ENCODE results near the gene MFN1.

The MFN1 gene

GRCh38 chr3:179375091-179375999 is 27.8 kb downstream of the MFN1 start:
- Histone ChIP-seq H3K36me3 (replicated peaks) (peaks cover 19% of the 10 kb centered on the region), H3K9me3 (no peaks in the 10 kb centered on the region), H3K27me3 (ENCODE audit: low read depth) (no peaks in the 10 kb centered on the region), H3K4me1 (no peaks in the 10 kb centered on the region), H3K4me3 (no peak overlapping the region)
- no peak for DNase-seq (ENCODE audit: low spot score in 2 of 2)
- in situ Hi-C loops (cut with MboI; ENCODE audit: low sequenced_read_pairs): no loop called here

DNA sequence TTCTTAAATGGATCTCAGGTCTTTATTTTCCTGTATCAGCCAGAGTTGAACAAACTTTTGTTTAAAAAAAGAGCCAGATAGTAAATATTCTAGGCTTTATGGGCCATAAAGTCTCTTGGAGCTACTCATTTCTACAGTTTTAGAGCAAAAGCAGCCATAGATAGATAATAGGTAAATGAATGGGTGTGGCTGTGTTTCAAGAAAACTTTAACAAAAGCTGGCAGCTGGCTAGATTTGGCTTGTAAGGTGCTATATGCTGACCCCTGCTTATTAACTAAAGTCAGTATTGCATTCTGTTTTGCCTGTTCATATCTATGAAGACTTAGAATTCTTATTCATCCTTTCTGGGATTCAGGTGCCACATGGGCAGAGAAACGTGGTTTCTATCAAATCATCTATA is 29.0 kb downstream of the MFN1 start:
- no peak for DNase-seq (ENCODE audit: low spot score in 2 of 2)
- Histone ChIP-seq H3K4me3 (no peak overlapping the region), H3K4me1 (no peaks in the 10 kb centered on the region), H3K27me3 (ENCODE audit: low read depth) (no peaks in the 10 kb centered on the region), H3K36me3 (replicated peaks) (peaks cover 24% of the 10 kb centered on the region), H3K9me3 (no peaks in the 10 kb centered on the region)
- in situ Hi-C loops (cut with MboI; ENCODE audit: low sequenced_read_pairs): no loop called here

GRCh38 chr3:179391906-179392305 is 44.4 kb downstream of the MFN1 start:
- H3K4me3 ChIP-seq: no peak overlapping the region
- H3K27me3 ChIP-seq (ENCODE audit: low read depth): no peaks in the 10 kb centered on the region
- DNase-seq (ENCODE audit: low spot score in 2 of 2): no peak
- no peaks in the 10 kb centered on the region for H3K9me3 ChIP-seq
- peaks cover 5% of the 10 kb centered on the region for H3K36me3 ChIP-seq (replicated peaks)
- peaks cover 10% of the 10 kb centered on the region for H3K4me1 ChIP-seq
- in situ Hi-C loops (cut with MboI; ENCODE audit: low sequenced_read_pairs): no loop called here

DNA sequence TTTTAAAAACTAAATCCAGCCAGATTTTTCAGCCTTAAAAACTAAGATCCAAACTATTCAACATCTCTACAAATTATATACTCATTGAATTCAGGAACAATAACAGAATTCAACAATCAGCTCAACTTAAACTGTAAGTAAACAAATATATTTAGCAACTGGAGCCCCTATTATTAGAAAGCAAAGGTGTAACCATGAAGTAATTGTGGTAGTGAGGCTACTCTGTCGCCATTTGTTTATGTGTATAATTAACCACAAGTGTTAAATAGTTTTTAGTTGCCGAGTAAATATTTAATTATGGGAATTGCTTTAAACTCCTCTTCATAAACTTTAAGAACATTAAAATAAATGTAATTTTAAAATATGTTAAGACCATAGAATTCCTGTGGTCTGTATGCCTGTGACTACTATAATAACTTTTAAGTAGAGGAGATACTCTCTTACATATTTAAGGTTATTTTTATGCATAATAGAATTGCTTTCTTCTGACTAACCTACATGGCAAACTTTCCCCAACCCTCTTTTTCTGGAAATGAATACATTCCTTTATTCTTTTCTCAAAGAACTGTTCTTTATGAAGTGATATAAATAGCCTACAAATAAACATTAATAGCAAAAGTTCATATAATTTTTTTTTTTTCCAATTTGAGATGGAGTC is 51.2 kb downstream of the MFN1 start:
- H3K9me3 ChIP-seq: no peaks in the 10 kb centered on the region
- peaks cover 9% of the 10 kb centered on the region for H3K4me1 ChIP-seq
- DNase-seq (ENCODE audit: low spot score in 2 of 2): no peak
- no peaks in the 10 kb centered on the region for H3K27me3 ChIP-seq (ENCODE audit: low read depth)
- H3K4me3 ChIP-seq: no peak overlapping the region
- peaks cover 14% of the 10 kb centered on the region for H3K36me3 ChIP-seq (replicated peaks)
- in situ Hi-C loops (cut with MboI; ENCODE audit: low sequenced_read_pairs): no loop called here

- no peak overlapping the region for H3K4me3 ChIP-seq
- H3K27me3 ChIP-seq (ENCODE audit: low read depth): no peaks in the 10 kb centered on the region
- H3K4me1 ChIP-seq: peaks cover 9% of the 10 kb centered on the region
- DNase-seq (ENCODE audit: low spot score in 2 of 2): peak in 1 of 2 experiments; percentile 49
- H3K9me3 ChIP-seq: no peaks in the 10 kb centered on the region
- peaks cover 19% of the 10 kb centered on the region for H3K36me3 ChIP-seq (replicated peaks)
- in situ Hi-C loops (cut with MboI; ENCODE audit: low sequenced_read_pairs): no loop called here
These were observed 54.1 kb downstream of the MFN1 start for GRCh38 chr3:179401561-179401960.

DNA sequence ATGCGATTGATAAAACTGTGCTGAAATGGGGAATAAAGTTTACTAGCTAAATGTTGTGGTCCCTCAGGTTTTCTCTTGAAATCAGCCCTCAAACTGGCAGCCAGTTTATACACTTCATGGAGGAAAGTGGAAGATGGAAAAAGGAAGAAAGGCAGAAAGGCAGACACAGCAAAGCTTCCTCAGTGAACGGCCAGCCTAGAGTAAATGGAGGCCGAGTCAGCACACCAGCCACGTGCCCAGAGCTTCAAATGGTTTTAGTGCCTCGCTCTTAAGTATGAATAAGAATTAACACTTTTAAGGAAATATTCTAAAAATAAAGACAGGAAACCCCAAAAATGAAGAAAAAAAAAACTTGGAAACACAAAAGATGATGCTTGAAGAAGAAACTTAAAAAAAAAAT is 55.5 kb downstream of the MFN1 start:
- Histone ChIP-seq H3K4me3 (no peak overlapping the region), H3K27me3 (ENCODE audit: low read depth) (no peaks in the 10 kb centered on the region), H3K4me1 (peaks cover 9% of the 10 kb centered on the region), H3K36me3 (replicated peaks) (peaks cover 10% of the 10 kb centered on the region; the same call in 1 of the 2 replicates), H3K9me3 (no peaks in the 10 kb centered on the region)
- no peak for DNase-seq (ENCODE audit: low spot score in 2 of 2)
- in situ Hi-C loops (cut with MboI; ENCODE audit: low sequenced_read_pairs): no loop called here

DNA sequence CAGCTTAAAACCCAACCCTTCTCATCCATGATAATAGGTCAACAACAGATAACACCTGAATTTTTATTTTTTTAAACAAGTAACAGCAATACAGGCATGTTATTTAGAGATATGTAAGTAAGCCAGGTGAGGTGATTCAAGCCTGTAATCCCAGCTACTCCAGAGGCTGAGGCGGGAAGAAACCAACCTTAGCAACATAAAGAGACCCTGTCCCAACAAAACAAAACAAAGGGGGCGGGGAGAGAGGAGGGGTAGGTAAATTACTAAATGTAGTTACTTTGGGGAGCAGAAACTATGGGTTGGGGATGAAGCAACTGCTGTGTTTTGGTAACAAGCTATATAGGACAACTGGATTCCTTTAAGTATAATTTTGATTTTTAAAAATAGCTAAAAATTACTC is 56.8 kb downstream of the MFN1 start:
- Histone ChIP-seq H3K27me3 (ENCODE audit: low read depth) (no peaks in the 10 kb centered on the region), H3K4me1 (peaks cover 9% of the 10 kb centered on the region), H3K9me3 (no peaks in the 10 kb centered on the region), H3K36me3 (replicated peaks) (peaks cover 10% of the 10 kb centered on the region; the same call in 1 of the 2 replicates), H3K4me3 (no peak overlapping the region)
- no peak for DNase-seq (ENCODE audit: low spot score in 2 of 2)
- in situ Hi-C loops (cut with MboI; ENCODE audit: low sequenced_read_pairs): no loop called here

- Histone ChIP-seq H3K4me1 (no peaks in the 10 kb centered on the region), H3K27me3 (ENCODE audit: low read depth) (no peaks in the 10 kb centered on the region), H3K9me3 (no peaks in the 10 kb centered on the region), H3K4me3 (no peak overlapping the region), H3K36me3 (replicated peaks) (peaks cover 7% of the 10 kb centered on the region; the same call in 1 of the 2 replicates)
- in situ Hi-C loops (cut with MboI; ENCODE audit: low sequenced_read_pairs): no loop called here
- DNase-seq (ENCODE audit: low spot score in 2 of 2): no peak
These were observed 62.8 kb downstream of the MFN1 start for GRCh38 chr3:179410331-179410730.

GRCh38 chr3:179410999-179411398 is 63.5 kb downstream of the MFN1 start:
- Histone ChIP-seq H3K9me3 (no peaks in the 10 kb centered on the region), H3K4me1 (no peaks in the 10 kb centered on the region), H3K36me3 (replicated peaks) (peaks cover 4% of the 10 kb centered on the region; the same call in 1 of the 2 replicates), H3K27me3 (ENCODE audit: low read depth) (no peaks in the 10 kb centered on the region), H3K4me3 (no peak overlapping the region)
- in situ Hi-C loops (cut with MboI; ENCODE audit: low sequenced_read_pairs): no loop called here
- DNase-seq (ENCODE audit: low spot score in 2 of 2): no peak

DNA sequence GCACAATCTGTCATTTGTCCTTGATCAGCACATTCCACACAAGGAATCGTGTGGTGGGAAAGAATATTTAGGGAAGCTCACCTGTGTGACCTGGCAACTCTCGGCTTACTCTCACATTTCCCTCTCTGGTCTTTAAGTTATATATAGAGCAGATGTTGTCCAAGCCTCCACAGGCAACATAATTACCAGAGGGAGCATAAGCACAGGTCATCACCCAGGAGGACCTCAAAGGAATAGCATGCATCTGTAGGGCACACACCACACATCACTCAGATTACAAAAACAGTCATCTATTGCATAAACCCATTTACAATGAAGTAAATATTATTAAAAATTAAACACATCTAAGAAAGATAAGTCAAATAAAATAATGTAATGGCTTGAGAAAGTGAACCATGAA is 67.3 kb downstream of the MFN1 start:
- DNase-seq (ENCODE audit: low spot score in 2 of 2): no peak
- Histone ChIP-seq H3K4me1 (no peaks in the 10 kb centered on the region), H3K9me3 (no peaks in the 10 kb centered on the region), H3K27me3 (ENCODE audit: low read depth) (no peaks in the 10 kb centered on the region), H3K36me3 (replicated peaks) (peaks cover 12% of the 10 kb centered on the region), H3K4me3 (no peak overlapping the region)
- in situ Hi-C loops (cut with MboI; ENCODE audit: low sequenced_read_pairs): no loop called here

GRCh38 chr3:179415377-179415776 is 67.9 kb downstream of the MFN1 start:
- Histone ChIP-seq H3K4me3 (no peak overlapping the region), H3K4me1 (no peaks in the 10 kb centered on the region), H3K36me3 (replicated peaks) (peaks cover 12% of the 10 kb centered on the region), H3K27me3 (ENCODE audit: low read depth) (no peaks in the 10 kb centered on the region), H3K9me3 (no peaks in the 10 kb centered on the region)
- in situ Hi-C loops (cut with MboI; ENCODE audit: low sequenced_read_pairs): no loop called here
- DNase-seq (ENCODE audit: low spot score in 2 of 2): no peak

GRCh38 chr3:179416681-179417080 is 69.2 kb downstream of the MFN1 start:
- Histone ChIP-seq H3K36me3 (replicated peaks) (peaks cover 12% of the 10 kb centered on the region), H3K9me3 (no peaks in the 10 kb centered on the region), H3K4me1 (no peaks in the 10 kb centered on the region), H3K4me3 (no peak overlapping the region), H3K27me3 (ENCODE audit: low read depth) (no peaks in the 10 kb centered on the region)
- in situ Hi-C loops (cut with MboI; ENCODE audit: low sequenced_read_pairs): no loop called here
- DNase-seq (ENCODE audit: low spot score in 2 of 2): no peak

GRCh38 chr3:179418610-179419009 is 71.1 kb downstream of the MFN1 start:
- Histone ChIP-seq H3K27me3 (ENCODE audit: low read depth) (no peaks in the 10 kb centered on the region), H3K4me3 (no peak overlapping the region), H3K9me3 (no peaks in the 10 kb centered on the region), H3K36me3 (replicated peaks) (peaks cover 9% of the 10 kb centered on the region), H3K4me1 (no peaks in the 10 kb centered on the region)
- in situ Hi-C loops (cut with MboI; ENCODE audit: low sequenced_read_pairs): no loop called here
- no peak for DNase-seq (ENCODE audit: low spot score in 2 of 2)

GRCh38 chr3:179421500-179421899 is 74.0 kb downstream of the MFN1 start:
- Histone ChIP-seq H3K9me3 (no peaks in the 10 kb centered on the region), H3K27me3 (ENCODE audit: low read depth) (no peaks in the 10 kb centered on the region), H3K4me1 (no peaks in the 10 kb centered on the region), H3K4me3 (no peak overlapping the region), H3K36me3 (replicated peaks) (peaks cover 9% of the 10 kb centered on the region)
- in situ Hi-C loops (cut with MboI; ENCODE audit: low sequenced_read_pairs): loop anchor here (10.0 kb wide), 1 partner anchor 133 kb away; no protein-coding TSS in a partner anchor
- DNase-seq (ENCODE audit: low spot score in 2 of 2): no peak
